CD4-positive, alpha-beta T cell treated with Interleukin-6 for 4 hours (primary cell): ENCODE measurements around the gene ACR.

ENCODE experiments used
- DNase-seq: peaks from one replicate; pipeline ENCODE4 v3.0.0-alpha.2; 2020; ENCODE audit warnings: mixed read lengths

ACR gene

GRCh38 chr22:50703726-50704509 lies 34.1 kb upstream of the ACR start:
- no peak for DNase-seq

GRCh38 chr22:50704510-50705218 lies 33.3 kb upstream of the ACR start:
- DNase-seq: no peak

- no peak for DNase-seq
Measured at GRCh38 chr22:50705219-50705691, 32.7 kb upstream of the ACR start.

GRCh38 chr22:50705851-50706351 lies 32.1 kb upstream of the ACR start:
- DNase-seq: no peak

GRCh38 chr22:50706481-50707125 lies 31.4 kb upstream of the ACR start:
- no peak for DNase-seq

GRCh38 chr22:50708474-50708873 lies 29.5 kb upstream of the ACR start:
- no peak for DNase-seq

- DNase-seq: no peak
Measured at GRCh38 chr22:50708996-50709395, 29.0 kb upstream of the ACR start.

GRCh38 chr22:50710221-50710620 lies 27.8 kb upstream of the ACR start:
- no peak for DNase-seq

- no peak for DNase-seq
Measured at GRCh38 chr22:50710886-50711285, 27.1 kb upstream of the ACR start.

- DNase-seq: no peak
Measured at GRCh38 chr22:50711446-50712340, 26.3 kb upstream of the ACR start.

GRCh38 chr22:50712341-50713007 lies 25.5 kb upstream of the ACR start:
- DNase-seq: no peak

- no peak for DNase-seq
Measured at GRCh38 chr22:50713008-50713385, 25.0 kb upstream of the ACR start.

GRCh38 chr22:50713571-50714056 lies 24.4 kb upstream of the ACR start:
- no peak for DNase-seq

GRCh38 chr22:50714150-50714549 lies 23.9 kb upstream of the ACR start:
- DNase-seq: no peak

- DNase-seq: no peak
Measured at GRCh38 chr22:50714631-50715179, 23.3 kb upstream of the ACR start.

- no peak for DNase-seq
Measured at GRCh38 chr22:50715250-50715649, 22.8 kb upstream of the ACR start.

- no peak for DNase-seq
Measured at GRCh38 chr22:50715776-50716175, 22.2 kb upstream of the ACR start.

GRCh38 chr22:50716290-50717024 lies 21.5 kb upstream of the ACR start:
- no peak for DNase-seq

GRCh38 chr22:50717709-50718351 lies 20.2 kb upstream of the ACR start:
- no peak for DNase-seq

GRCh38 chr22:50718352-50718709 lies 19.7 kb upstream of the ACR start:
- no peak for DNase-seq
